Measurements from ENCODE around the gene C1orf105.
"Not testable (repeated sequence)": the region's sequence is repeated elsewhere in the genome, so short reads cannot be mapped to it uniquely, and the experiment has no call there.

The C1orf105 gene

DNA sequence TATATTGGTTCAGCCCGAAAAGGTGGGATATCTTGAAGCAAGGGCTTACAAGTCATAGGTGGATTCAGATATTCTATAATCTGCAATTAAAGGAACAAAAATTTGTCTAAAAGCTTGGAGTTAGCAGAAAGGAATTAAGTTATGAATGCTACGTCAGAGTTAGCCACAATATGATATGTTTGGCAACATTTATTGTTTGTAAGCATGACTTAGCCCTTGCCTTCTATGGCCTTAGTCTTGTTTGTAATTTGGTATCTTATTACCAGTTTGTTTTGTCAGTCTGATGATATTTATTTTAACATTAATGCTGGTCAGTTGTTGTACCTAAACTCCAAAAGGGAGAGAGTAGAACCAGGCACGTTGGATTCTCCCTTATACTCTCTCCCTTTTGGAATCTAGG, 69.4 kb downstream of the C1orf105 start:
- DNase-seq (ENCODE audit: low spot score) = no peak

- no peak for DNase-seq (ENCODE audit: low spot score)
Measured at GRCh38 chr1:172492421-172492820, 71.9 kb downstream of the C1orf105 start.

DNA sequence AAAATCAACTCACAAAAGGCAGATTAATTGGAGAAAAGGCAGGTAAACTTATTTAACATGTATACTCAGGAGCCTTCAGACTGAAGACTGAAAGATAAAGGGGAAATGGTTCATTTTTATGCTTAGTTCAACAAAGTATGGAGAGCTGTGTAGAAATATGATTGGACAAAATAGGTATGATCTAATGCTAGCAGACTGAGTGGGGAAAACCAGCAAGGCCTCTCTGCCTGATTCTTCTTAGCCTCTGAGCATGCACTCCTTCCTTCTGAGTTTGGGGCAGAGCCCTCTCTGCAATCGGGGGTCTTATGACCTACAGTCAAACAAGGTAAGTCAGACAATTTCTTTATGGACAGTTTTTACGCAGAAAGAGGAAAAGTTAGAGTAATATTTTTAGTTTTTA, 73.7 kb downstream of the C1orf105 start:
- DNase-seq (ENCODE audit: low spot score) = no peak

GRCh38 chr1:172496127-172496526, 75.6 kb downstream of the C1orf105 start:
- DNase-seq (ENCODE audit: low spot score) = not testable (repeated sequence)

- DNase-seq (ENCODE audit: low spot score) = no peak
Measured at GRCh38 chr1:172496678-172497077, 76.2 kb downstream of the C1orf105 start.

DNA sequence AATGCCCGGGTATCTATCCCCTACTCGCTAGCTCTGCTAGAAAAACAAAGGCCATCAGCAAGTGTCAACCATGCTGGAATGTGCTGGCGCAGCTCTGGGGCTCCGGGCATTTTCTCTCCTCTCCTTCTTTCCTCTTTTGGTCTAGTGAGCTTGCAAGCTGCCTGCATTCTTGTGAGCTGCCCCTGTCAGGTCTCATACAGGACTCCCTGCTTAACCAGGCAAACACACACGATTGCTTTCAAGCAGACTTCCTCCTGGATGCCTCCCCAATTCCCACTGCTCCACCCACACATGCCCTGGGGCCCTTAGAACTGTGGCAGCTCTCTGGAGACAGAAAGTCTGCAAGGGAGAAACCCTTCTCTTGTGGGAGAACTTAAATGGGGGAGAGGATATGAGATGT, 76.7 kb downstream of the C1orf105 start:
- DNase-seq (ENCODE audit: low spot score) = no peak

GRCh38 chr1:172498857-172499256, 78.4 kb downstream of the C1orf105 start:
- DNase-seq (ENCODE audit: low spot score) = no peak

GRCh38 chr1:172499636-172500141, 79.2 kb downstream of the C1orf105 start:
- DNase-seq (ENCODE audit: low spot score) = no peak

- DNase-seq (ENCODE audit: low spot score) = no peak
Measured at GRCh38 chr1:172500207-172500606, 79.7 kb downstream of the C1orf105 start.

- no peak for DNase-seq (ENCODE audit: low spot score)
Measured at GRCh38 chr1:172507741-172508140, 87.3 kb downstream of the C1orf105 start.

DNA sequence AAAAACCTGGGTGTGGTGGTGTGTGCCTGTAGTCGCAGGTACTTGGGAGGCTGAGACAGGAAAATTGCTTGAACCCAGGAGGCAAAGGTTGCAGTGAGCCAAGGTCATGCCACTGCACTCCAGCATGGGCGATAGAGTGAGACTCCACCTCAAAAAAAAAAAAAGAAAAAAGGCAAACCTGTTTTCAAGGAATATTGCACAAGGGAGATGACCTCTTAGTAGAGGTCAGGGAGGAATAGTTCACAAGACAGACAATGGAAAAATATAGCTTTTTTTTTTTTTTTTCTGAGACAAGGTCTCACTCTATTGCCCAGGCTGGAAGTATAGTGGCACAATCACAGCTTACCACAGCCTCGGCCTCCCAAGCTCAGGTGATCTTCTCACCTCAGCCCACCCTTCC, 90.0 kb downstream of the C1orf105 start:
- DNase-seq (ENCODE audit: low spot score) = no peak

DNA sequence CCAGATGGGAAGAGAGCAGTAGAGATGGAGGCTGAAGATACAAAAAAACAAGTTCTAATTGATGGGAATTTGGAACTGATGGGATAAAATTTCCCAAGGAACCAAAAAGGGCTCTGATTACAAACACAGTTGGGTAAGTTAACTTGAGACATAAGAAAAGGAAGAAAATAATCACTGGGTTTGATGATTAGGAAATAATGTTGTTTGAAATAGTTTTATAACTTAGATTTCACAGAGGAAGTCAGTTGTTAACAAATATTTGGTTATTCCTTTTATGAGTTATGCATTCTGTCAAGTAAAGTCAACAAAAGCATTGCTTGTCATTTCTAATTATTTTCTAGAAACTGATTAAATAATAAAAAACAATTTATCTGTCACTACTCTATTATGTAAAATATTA, 92.1 kb downstream of the C1orf105 start:
- no peak for DNase-seq (ENCODE audit: low spot score)

GRCh38 chr1:172513479-172513878, 93.0 kb downstream of the C1orf105 start:
- no peak for DNase-seq (ENCODE audit: low spot score)

DNA sequence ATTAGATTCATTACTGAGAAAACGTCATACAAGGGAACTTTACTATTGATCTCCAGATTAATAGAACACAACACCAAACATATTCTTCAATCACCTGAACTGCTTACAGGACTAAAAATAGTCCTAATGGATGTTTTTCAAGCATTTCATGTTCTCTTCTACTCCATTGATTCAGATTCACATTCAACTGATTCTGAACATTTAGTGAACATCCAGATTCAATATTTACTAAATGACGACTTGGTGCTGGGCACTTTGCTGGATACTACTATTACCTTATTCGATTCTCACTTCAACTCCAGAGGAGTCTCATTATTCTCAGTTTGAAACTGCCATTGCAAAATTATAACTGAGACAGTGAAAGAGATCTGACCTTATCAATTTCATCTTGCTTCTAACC, 93.6 kb downstream of the C1orf105 start:
- DNase-seq (ENCODE audit: low spot score) = no peak

DNA sequence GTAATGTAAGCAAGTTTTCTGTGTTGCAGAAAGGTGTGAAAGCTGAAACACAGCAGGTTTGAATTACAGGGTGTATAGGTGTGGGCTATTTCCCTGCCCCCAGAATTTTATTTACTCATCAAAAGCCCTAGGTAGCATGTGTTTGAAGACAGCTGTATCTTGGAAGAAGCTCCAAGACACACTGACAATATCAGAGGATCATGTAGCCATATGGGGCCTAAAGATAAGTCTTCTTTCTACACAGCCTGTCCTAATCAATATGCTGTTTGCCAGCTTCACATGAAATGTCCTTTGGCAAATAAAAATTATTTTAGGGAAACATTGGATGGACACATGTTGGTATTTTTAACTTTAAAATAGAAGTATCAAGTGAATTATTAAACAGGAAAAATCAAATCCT, 95.0 kb downstream of the C1orf105 start:
- DNase-seq (ENCODE audit: low spot score) = no peak

GRCh38 chr1:172515927-172516326, 95.4 kb downstream of the C1orf105 start:
- DNase-seq (ENCODE audit: low spot score) = no peak

DNA sequence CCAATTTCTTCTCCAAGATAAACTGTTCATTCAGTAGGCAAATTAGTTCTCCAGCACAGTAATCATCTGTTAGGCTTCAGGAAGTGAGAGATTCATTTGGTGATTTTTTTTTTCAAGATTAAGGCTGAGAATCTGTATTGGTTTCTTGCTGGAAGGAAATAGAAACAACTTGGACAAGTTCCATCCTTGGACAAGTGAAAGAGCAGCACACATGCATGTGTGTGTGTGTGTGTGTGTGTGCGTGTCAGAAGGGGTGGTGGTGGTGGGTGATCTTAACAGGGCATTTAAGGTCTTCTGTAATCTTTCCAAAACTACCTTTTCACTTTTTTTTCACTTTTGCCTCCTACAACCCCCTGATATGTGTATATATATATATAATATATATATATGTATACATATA, 96.6 kb downstream of the C1orf105 start:
- no peak for DNase-seq (ENCODE audit: low spot score)

DNA sequence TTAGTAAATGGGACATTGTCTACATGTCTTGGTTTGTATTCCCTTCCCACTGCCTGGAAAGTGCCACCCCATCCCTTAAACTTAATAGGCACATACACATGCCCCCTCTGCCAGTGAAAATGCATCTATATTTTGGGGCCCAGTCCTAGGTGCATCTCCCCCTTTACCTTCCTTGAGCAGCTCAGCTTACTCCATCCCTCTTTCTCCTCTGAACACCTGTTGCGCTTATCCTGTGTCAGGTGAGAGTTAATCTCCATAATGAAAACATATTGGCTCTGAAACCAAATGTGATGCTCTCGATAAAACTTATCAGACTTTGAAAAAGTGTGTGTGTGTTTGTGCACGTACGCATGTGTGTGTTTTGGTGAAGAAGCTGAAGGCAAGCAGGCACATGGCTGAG, 97.1 kb downstream of the C1orf105 start:
- DNase-seq (ENCODE audit: low spot score) = no peak

Measured in hepatic stellate cell (primary cell).